ENCODE data around the gene B4GALT6. TPM values are rescaled to one million over a fixed set of nuclear protein-coding genes. Genes with fewer than 3 reads are reported as not detected.
A peak's percentile ranks its signal among the peaks of the same experiment; 100 is the strongest.

B4GALT6 gene
- total and polyA plus RNA-seq, 2 of the 4 experiments (the other 2 are of a cell fraction): 1.1 to 3.9 TPM

GRCh38 chr18:31683968-31684278 lies 458 bp downstream of the B4GALT6 start:
- Histone ChIP-seq H3K4ac (ENCODE audit: low read depth, low read length) (no peak overlapping the region), H3K79me1 (ENCODE audit: low read depth in 1 of 2, low read length in 2 of 2) (no peaks in the 10 kb centered on the region), H2AK5ac (ENCODE audit: low read depth, low read length) (no peak overlapping the region), H3K18ac (ENCODE audit: low read depth, low read length) (no peak overlapping the region), H4K5ac (ENCODE audit: low read depth, low read length) (no peak overlapping the region), H3K4me2 (ENCODE audit: low read depth, low read length) (peak overlapping the region; percentile 67), H3K4me3 (ENCODE audit: insufficient read depth, low read depth, low read length) (peak overlapping the region; percentile 21), H3K14ac (replicated peaks; ENCODE audit: low read depth, low read length) (no peak overlapping the region), H2AK9ac (replicated peaks; ENCODE audit: low read depth, low read length, poor library complexity) (no peak overlapping the region), H3K27ac (ENCODE audit: insufficient read depth, low read length) (no peak overlapping the region), H2BK120ac (ENCODE audit: low read depth, low read length) (no peak overlapping the region), H2BK20ac (ENCODE audit: low read depth, low read length) (no peak overlapping the region), H3K56ac (ENCODE audit: extremely low read depth, insufficient read depth, low read length) (no peak overlapping the region), H3K4me1 (ENCODE audit: control insufficient read depth, insufficient read depth, low read length) (no peaks in the 10 kb centered on the region), H3K9me1 (ENCODE audit: insufficient read depth, low read length) (0 out of 2 replicates have a peak, but pooled peaks cover 3% of the 10 kb centered on the region), H4K20me1 (ENCODE audit: insufficient read depth, low read length) (no peaks in the 10 kb centered on the region), H2AFZ (replicated peaks; ENCODE audit: low read length, poor library complexity) (peak overlapping the region; percentile 85), H2BK5ac (ENCODE audit: low read depth, low read length, poor library complexity, severe bottlenecking) (no peak overlapping the region), H3K36me3 (ENCODE audit: control insufficient read depth, insufficient read depth, low read length) (no peaks in the 10 kb centered on the region), H4K8ac (ENCODE audit: low read depth in 2 of 2, low read length in 2 of 2) (no peak overlapping the region), H3K23ac (ENCODE audit: low read depth, low read length) (no peak overlapping the region), H3K9me3 (ENCODE audit: control insufficient read depth, insufficient read depth, low read length) (no peaks in the 10 kb centered on the region), H3K9ac (ENCODE audit: low read depth, low read length) (no peak overlapping the region), H4K91ac (ENCODE audit: insufficient read depth, low read depth, low read length) (no peak overlapping the region), H2BK15ac (ENCODE audit: low read depth, low read length) (no peak overlapping the region), H3K27me3 (ENCODE audit: control insufficient read depth, insufficient read depth, low read length) (peaks cover 13% of the 10 kb centered on the region)
- BruUV-seq (replicated peaks): no TSS peak
- dilution Hi-C loops (cut with HindIII; ENCODE audit: low sequenced_read_pairs, unreplicated experiment): no loop called here
- ChIA-PET CTCF (no interaction called here), POLR2A (ENCODE audit: unreplicated experiment) (no interaction called here)
- DNase-seq: no peak
- TF ChIP-seq RCOR1 (IDR thresholded peaks at IDR 0.05; ENCODE audit: insufficient replicate concordance, low read length): no peak
- TF ChIP-seq RFX5 (IDR thresholded peaks at IDR 0.05; ENCODE audit: low read depth, low read length): no peak
- no peak for TF ChIP-seq ELK1 (IDR thresholded peaks at IDR 0.05; ENCODE audit: borderline replicate concordance, low read depth, low read length)
- TF ChIP-seq MAFK (IDR thresholded peaks at IDR 0.05; ENCODE audit: low read depth, low read length): no peak
- TF ChIP-seq MAZ (IDR thresholded peaks at IDR 0.05; ENCODE audit: borderline replicate concordance, low read depth, low read length): no peak
- no peak for TF ChIP-seq FOS (IDR thresholded peaks at IDR 0.05; ENCODE audit: low read depth, low read length)
- TF ChIP-seq MXI1 (IDR thresholded peaks at IDR 0.05; ENCODE audit: borderline replicate concordance, low read depth, low read length): no peak
- TF ChIP-seq USF2 (IDR thresholded peaks at IDR 0.05; ENCODE audit: low read depth, low read length): no peak
- TF ChIP-seq CEBPB (IDR thresholded peaks at IDR 0.05; ENCODE audit: low read depth, low read length): no peak
- no peak for TF ChIP-seq BHLHE40 (IDR thresholded peaks at IDR 0.05; ENCODE audit: low read depth, low read length)
- intact Hi-C loops (cut with micrococcal nuclease): no loop called here
- WGBS, 2 experiments (ENCODE audit: extremely low coverage in 2 of 2, insufficient read length in 1 of 2): 20% methylated on average over 1 of the region's 9 CpGs; no CpG with 5 or more reads in 1 of the 2 experiments
- ATAC-seq (ENCODE audit: low read depth): no peak
- in situ Hi-C loops (cut with MboI; ENCODE audit: low sequenced_read_pairs): no loop called here
